ENCODE results near the gene ZBTB7C.
A peak's percentile ranks its signal among the peaks of the same experiment; 100 is the strongest.

Gene ZBTB7C

DNA sequence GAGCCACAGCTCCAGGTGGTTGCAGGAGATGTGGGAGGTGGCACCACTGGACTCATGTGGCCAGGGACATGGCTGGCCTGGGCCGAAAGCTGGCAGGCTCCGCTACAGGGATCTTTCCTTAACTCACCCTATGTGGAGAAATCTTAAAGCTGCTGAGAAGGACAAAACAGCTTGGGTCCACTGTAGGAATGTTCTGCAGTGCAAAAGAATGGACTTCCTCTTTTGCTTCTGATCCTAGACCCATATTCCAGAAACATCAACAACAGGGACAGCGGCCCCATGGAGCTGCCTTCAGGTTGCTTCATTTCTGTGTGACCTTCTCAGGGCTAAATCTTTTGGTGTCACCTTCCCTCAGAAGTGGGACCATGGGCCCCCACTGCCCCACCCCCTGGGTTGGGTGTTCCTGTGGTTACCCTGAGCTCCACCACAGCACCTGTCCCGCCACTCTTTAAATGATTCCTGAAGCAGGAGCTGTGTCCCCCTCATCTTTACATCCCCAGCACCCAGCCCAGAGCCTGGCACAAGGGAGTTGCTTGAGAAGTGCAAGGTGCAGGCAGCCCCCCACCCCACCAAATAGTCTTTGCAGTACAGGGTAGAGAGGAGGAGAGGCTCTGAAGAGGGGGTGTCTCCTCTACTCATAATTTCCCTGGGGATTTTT is 205.8 kb downstream of the ZBTB7C start:
- no peak overlapping the region for H3K4me3 Mint-ChIP-seq
- ATAC-seq (replicated peaks) (no peak), DNase-seq (no peak)
- no peaks in the 10 kb centered on the region for H3K9me3 Mint-ChIP-seq
- H3K36me3 Mint-ChIP-seq, result no peaks in the 10 kb centered on the region
- no peaks in the 10 kb centered on the region for H3K4me1 Mint-ChIP-seq
- no peak overlapping the region for H3K27ac Mint-ChIP-seq
- H3K27me3 Mint-ChIP-seq, result peaks cover 47 to 57% of the 10 kb centered on the region in 2 donors

DNA sequence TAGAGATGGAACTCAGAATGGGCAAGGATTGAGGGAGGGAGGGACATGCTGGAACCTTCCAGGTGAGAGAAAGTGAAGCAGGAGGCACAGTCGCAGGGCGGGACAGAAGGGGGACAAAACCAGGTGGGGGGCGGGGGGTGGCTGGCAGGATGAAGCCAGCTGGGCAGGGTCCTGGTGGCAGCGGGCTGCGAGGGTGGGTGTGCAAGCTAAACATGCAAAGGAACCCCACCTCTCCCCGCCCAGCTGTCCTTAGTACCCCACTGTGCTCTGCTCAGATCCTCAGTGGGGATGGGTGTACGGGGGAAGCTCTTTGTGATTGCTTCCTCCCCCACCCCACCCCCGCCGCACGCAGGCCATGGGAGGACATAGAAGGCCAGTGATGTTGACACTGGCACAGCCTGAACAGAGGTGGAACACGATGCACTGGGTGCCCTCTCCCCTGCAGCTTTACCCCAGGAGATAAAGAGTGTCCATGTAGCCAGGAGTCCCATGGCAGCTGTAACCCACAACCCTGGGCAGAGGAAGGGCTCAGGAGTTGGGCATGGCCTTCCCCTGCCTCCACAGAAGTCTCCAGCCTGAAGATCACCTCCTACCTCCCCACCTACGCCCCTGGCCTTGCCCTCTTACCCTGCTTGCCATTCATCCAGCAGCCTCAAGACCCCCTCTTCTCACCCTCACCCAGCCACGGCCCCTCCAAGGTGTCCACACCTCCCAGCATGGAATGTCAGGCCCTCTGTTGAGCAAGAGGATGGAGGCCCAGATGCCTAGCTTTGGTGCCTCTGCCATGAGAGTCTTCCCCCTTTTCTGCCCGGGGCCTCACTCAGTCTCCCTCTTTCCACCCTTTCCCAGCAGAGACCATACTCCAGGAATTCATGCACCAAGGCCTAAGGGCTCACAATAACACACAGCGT is 206.6 kb downstream of the ZBTB7C start:
- H3K27me3 Mint-ChIP-seq, result peaks cover 45 to 63% of the 10 kb centered on the region in 2 donors
- no peaks in the 10 kb centered on the region for H3K4me1 Mint-ChIP-seq
- H3K36me3 Mint-ChIP-seq, result no peaks in the 10 kb centered on the region
- no peak for ATAC-seq (replicated peaks)
- H3K9me3 Mint-ChIP-seq, result no peaks in the 10 kb centered on the region
- no peak overlapping the region for H3K27ac Mint-ChIP-seq
- no peak for DNase-seq
- H3K4me3 Mint-ChIP-seq, result no peak overlapping the region

DNA sequence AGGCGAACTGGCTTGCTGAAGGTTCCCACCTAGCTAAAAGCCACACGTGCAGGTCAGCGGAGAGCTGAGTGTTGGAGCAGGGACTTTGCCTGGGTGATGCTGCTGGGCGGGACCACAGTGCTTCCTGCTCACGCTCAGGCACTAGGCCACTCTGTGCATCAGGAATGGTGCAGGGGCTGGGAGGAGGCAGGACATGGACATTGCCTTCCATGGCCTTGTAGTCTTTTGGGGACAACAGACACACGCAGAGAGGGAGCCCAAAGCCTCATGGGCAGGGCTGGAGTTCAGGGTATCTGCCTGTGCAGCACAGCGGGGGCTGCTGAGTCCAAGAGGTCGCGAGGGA is 207.2 kb downstream of the ZBTB7C start:
- Mint-ChIP-seq H3K4me3 (no peak overlapping the region), H3K27ac (peak overlapping the region; percentile 48), H3K36me3 (no peaks in the 10 kb centered on the region), H3K4me1 (no peaks in the 10 kb centered on the region), H3K9me3 (no peaks in the 10 kb centered on the region), H3K27me3 (peaks cover 45 to 60% of the 10 kb centered on the region in 2 donors)
- ATAC-seq (replicated peaks) (no peak), DNase-seq (no peak)

DNA sequence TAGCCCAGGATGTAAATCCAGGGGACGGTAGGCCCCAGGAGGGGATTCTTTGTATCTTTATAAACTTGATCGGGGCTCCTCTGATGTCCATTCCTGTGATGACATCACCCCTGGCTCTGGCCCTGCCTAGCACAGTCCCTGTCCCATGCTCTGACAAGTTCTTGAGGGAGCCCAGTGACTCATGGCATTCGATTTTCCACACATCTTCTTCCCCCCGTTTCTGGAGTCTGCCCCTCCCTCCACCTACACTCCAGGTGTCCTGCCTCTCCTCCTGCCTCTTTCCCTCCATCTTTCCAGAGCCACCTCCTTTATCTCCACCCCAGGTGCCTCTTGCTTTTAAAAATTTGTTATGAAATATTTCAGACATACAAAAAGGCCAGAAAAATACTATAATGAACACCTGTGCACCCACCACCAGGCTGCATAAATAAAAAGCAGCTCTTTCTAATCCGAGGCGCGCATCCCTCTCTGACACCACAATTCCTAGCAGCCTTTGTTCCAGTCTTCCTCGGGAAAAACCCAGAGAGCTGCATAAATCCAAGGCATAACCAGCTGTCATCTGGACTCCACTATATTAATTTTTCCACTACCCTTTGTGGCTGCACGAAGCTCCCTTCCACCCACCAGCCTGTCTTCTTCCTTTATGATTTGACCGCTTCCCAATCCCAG is 207.7 kb downstream of the ZBTB7C start:
- DNase-seq (no peak), ATAC-seq (replicated peaks) (no peak)
- Mint-ChIP-seq H3K4me3 (no peak overlapping the region), H3K4me1 (no peaks in the 10 kb centered on the region), H3K27me3 (peaks cover 44 to 59% of the 10 kb centered on the region in 2 donors), H3K9me3 (peaks cover 1 to 2% of the 10 kb centered on the region in 2 donors), H3K27ac (peak overlapping the region; percentile 48), H3K36me3 (no peaks in the 10 kb centered on the region)

DNA sequence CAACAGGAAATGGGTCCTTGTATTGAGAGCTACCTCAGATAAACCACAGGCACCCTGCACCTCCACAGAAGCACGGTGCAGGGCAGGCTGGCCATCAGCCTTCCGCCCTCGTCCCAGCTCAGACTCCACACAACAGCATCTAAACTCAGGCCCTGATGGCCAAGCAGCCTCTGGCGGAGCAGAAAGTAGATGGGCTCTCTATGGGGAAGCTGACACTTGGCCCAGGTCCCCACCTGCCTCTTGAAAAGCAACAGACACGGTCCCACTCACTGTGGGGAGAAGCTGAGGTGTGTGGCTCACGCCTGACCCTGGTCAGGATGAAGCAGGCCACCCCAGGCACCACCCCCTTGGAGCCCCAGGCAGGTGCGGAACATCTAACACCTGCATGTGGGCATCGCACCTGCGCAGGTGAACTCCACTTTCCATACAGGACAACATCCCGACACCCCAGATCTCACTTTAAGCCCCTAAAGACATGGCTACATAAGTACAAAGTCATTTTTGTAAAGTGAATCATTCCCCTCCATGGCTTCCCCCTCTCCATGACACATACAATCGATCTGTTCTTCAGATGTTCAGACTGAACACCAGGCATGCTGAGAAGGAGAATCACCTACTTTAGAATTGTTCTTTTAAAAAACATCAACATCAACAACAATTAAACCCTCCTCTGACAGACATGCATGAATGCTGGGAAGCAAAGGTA is 208.4 kb downstream of the ZBTB7C start:
- Mint-ChIP-seq H3K27me3 (peaks cover 48 to 60% of the 10 kb centered on the region in 2 donors), H3K9me3 (peaks cover 2 to 4% of the 10 kb centered on the region in 2 donors), H3K4me3 (no peak overlapping the region), H3K4me1 (no peaks in the 10 kb centered on the region), H3K36me3 (no peaks in the 10 kb centered on the region), H3K27ac (no peak overlapping the region)
- DNase-seq (no peak), ATAC-seq (replicated peaks) (no peak)

DNA sequence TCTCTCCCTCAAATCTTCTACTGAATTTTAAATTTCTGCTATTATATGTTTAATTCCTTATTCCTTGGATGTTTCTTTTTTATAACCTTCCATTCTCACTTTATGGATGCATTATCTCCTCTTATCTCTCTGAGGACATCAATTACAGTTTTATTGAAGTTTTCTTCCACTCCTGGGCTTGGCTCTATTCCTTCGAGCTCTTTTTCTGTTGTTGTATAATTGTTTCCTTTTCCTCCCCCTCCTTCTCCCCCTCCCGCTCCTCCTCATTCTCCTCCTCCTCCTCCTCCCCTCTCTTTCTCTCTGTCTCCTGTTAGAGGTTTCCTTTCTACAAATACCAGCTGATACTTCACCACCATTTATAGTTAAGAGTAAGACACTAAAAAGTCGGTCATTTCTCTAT is 209.8 kb downstream of the ZBTB7C start:
- Mint-ChIP-seq H3K9me3 (peaks cover 6 to 12% of the 10 kb centered on the region in 2 donors), H3K27me3 (peaks cover 43 to 64% of the 10 kb centered on the region in 2 donors), H3K4me3 (no peak overlapping the region), H3K4me1 (no peaks in the 10 kb centered on the region), H3K27ac (no peak overlapping the region), H3K36me3 (no peaks in the 10 kb centered on the region)
- DNase-seq (no peak), ATAC-seq (replicated peaks) (no peak)

DNA sequence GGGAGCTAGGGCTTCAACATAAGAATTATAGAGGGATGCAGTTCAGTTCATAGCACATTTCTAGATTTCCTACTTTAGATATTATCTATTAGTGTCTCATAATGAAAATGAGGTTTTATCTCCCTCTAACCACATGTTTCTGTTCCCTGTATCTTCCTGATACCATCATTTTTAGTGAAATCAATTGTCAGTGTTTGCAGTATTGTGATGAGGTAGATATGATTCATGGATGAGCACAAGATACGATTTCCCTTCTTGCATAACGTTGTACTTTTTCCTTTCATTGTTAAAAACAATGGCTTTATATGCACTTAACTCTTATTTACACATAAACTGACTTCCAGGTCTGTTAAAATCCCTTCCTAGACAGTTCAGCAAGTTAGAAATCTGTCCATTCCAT is 211.4 kb downstream of the ZBTB7C start:
- no peak overlapping the region for H3K27ac Mint-ChIP-seq
- peaks cover 6 to 14% of the 10 kb centered on the region in 2 donors for H3K9me3 Mint-ChIP-seq
- no peaks in the 10 kb centered on the region for H3K4me1 Mint-ChIP-seq
- H3K36me3 Mint-ChIP-seq, result no peaks in the 10 kb centered on the region
- H3K4me3 Mint-ChIP-seq, result no peak overlapping the region
- no peak for ATAC-seq (replicated peaks)
- H3K27me3 Mint-ChIP-seq, result peaks cover 33 to 68% of the 10 kb centered on the region in 2 donors
- DNase-seq, result no peak

DNA sequence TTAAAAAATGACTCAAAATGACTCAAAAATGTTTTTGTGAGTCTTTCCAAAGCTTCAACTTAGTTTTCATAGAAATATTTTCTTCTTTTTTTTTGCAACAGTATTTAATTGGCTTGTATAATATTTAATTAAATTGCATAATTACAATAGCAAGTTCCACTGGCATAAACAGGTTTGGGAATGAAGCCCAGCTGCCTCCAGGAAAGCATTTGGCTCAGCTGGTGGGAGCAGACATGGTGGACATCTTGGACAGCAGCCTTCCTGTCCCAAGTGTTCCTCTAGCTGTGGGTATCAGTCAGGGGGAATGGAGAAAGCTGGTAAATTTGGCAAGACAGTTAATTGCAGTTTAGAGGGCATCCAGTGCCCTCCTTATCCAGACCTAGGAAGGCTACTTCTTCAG is 213.4 kb downstream of the ZBTB7C start:
- DNase-seq, result no peak
- peaks cover 17 to 51% of the 10 kb centered on the region in 2 donors for H3K27me3 Mint-ChIP-seq
- H3K4me3 Mint-ChIP-seq, result no peak overlapping the region
- no peaks in the 10 kb centered on the region for H3K36me3 Mint-ChIP-seq
- no peak overlapping the region for H3K27ac Mint-ChIP-seq
- ATAC-seq (replicated peaks), result no peak
- no peaks in the 10 kb centered on the region for H3K4me1 Mint-ChIP-seq
- peaks cover 6 to 14% of the 10 kb centered on the region in 2 donors for H3K9me3 Mint-ChIP-seq

DNA sequence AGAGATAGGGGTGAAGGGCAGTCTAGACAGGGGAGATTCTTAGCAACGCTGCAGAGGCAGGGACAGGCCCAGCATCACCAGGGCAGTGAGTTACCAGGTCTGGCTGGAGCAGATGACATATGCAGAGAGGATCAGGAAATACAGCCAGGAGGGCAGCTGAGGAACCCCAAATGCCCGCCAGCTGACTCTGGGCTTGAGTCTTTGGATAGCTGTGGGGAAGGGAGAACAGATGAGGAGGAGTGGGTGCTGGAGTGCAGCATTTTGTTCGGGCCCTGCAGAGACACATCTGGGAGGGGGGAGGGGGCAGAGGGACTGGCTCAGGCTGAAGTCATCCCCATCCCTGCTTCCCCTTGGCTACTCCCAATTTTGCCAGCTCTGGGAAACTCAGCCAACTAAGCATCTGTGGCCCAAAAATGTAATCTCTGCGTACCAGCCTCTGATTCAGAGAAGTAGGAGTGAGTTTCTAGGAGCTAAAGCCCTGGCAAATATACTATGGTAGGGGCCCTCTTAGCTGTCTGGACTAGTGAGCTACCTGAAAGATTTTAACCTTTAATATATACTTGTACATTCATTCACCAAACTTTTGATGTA is 214.5 kb downstream of the ZBTB7C start:
- ATAC-seq (replicated peaks) (no peak), DNase-seq (no peak)
- no peak overlapping the region for H3K4me3 Mint-ChIP-seq
- H3K36me3 Mint-ChIP-seq, result no peaks in the 10 kb centered on the region
- no peaks in the 10 kb centered on the region for H3K4me1 Mint-ChIP-seq
- H3K27me3 Mint-ChIP-seq, result peaks cover 15 to 48% of the 10 kb centered on the region in 2 donors
- no peak overlapping the region for H3K27ac Mint-ChIP-seq
- peaks cover 6 to 14% of the 10 kb centered on the region in 2 donors for H3K9me3 Mint-ChIP-seq

DNA sequence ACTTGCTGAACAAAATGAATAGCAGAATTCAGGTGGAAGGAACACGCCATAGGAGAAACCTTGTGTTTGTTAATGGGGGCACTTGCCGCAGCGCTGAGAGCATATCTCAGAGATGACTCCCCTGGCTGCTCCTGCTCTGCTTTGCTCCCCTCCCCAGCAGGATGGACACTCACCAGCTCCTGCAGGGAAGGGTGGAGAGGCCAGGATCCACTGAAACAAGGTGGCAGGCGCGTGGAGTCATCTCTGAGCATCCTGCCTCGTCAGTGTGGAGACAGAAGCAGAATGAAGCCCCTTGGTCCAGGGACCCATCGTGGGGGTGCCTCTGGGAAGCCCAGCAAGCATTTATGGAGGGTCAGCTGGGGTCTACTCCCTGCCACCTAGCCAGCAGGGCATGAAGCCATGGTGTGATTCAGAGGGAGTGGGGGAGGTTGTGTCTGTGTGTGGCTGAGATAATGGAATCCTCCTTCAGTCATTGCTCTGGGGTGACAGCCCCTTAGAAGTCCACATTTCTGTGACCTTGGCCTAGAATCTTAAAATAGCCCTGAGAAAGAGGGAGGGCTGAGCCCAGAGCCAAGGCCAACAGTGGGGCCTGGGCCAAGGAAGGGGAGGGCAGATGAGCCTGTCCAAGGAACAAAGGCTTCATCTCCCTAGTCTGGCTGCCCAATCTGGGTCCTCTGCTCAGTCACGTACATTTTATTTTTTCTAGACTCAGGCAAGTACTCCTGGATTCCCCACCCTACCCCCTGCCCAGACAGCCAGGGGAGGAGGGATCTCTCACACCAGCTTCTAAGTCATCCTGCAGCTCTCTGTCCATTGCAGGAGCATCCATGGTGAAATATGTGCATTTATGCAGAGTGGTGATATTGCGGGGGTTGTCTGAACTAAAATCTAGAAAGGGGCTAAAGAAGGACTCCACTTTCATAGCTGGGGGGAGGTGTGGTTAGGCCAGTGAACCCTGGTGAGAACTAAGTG is 215.4 kb downstream of the ZBTB7C start:
- Mint-ChIP-seq H3K4me1 (no peaks in the 10 kb centered on the region), H3K27me3 (peaks cover 10 to 43% of the 10 kb centered on the region in 2 donors)
- no peak for ATAC-seq (replicated peaks)

DNA sequence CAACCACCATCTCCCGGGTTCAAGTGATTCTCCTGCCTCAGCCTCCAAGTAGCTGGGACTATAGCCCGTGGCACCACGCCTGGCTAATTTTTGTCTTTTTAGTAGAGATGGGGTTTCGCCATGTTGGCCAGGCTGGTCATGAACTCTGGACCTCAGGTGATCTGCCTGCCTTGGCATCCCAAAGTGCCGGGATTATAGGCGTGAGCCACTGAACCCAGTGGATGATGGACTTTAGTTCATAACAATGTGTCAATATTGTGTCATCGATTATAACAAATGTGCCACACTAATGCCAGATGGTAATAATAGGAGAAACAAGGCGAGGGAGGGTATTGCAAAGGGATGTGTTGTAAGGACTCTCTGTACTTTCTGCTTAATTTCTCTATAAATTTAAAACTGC is 216.6 kb downstream of the ZBTB7C start:
- no peak for DNase-seq
- no peaks in the 10 kb centered on the region for H3K4me1 Mint-ChIP-seq
- ATAC-seq (replicated peaks), result no peak
- no peak overlapping the region for H3K4me3 Mint-ChIP-seq
- H3K27me3 Mint-ChIP-seq, result peaks cover 6 to 33% of the 10 kb centered on the region in 2 donors
- peaks cover 6 to 14% of the 10 kb centered on the region in 2 donors for H3K9me3 Mint-ChIP-seq
- no peaks in the 10 kb centered on the region for H3K36me3 Mint-ChIP-seq
- H3K27ac Mint-ChIP-seq, result no peak overlapping the region

More for the DNA sequence above, 215.4 kb downstream of the ZBTB7C start:
- no peak for DNase-seq
- no peak overlapping the region for H3K4me3 Mint-ChIP-seq
- no peak overlapping the region for H3K27ac Mint-ChIP-seq
- no peaks in the 10 kb centered on the region for H3K36me3 Mint-ChIP-seq
- H3K9me3 Mint-ChIP-seq, result peaks cover 6 to 14% of the 10 kb centered on the region in 2 donors

DNA sequence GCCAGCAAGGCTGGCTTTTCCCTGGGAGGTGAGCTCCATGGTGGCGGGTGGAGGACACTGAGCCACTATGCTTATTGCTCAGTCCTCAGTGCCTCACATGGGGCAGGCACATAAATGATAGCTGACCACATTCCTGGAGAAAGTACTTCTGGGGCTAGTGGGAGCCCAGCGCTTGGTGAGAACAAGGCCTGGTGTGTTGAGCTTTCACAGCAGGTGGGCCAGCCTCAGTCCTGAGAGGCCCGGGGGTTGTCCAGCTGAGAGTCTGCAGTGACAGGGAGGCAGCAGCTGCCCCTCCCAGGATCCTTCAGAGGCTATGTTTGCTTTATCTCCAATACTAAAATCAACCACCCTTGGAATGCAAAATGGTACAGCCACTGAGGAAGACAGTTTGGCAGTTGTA is 217.7 kb downstream of the ZBTB7C start:
- H3K4me3 Mint-ChIP-seq, result no peak overlapping the region
- no peaks in the 10 kb centered on the region for H3K36me3 Mint-ChIP-seq
- H3K4me1 Mint-ChIP-seq, result no peaks in the 10 kb centered on the region
- no peak overlapping the region for H3K27ac Mint-ChIP-seq
- DNase-seq (no peak), ATAC-seq (replicated peaks) (no peak)
- peaks cover 5 to 12% of the 10 kb centered on the region in 2 donors for H3K9me3 Mint-ChIP-seq
- H3K27me3 Mint-ChIP-seq, result peaks cover 6 to 30% of the 10 kb centered on the region in 2 donors

DNA sequence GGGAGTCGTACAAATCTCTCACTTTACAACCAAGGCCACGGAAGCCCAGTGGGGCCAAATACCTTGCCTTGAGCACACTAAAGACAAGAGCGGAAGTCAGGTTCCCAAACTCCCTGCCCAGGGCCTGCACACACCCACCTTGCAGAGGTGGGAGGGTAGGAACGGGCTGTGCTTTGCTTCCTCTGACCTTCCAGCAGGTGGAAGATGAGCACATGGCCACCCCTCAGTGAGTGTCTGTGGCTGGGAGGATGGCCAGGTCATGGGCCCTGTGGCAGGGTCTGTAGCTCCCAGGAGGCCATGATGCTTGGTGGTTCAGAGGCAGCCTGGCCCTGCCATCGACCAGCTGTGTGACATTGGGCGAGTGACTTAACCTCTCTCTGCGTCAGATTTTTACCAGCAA is 218.2 kb downstream of the ZBTB7C start:
- peaks cover 8 to 25% of the 10 kb centered on the region in 2 donors for H3K27me3 Mint-ChIP-seq
- peaks cover 4 to 10% of the 10 kb centered on the region in 2 donors for H3K9me3 Mint-ChIP-seq
- H3K27ac Mint-ChIP-seq, result no peak overlapping the region
- H3K4me3 Mint-ChIP-seq, result no peak overlapping the region
- H3K36me3 Mint-ChIP-seq, result no peaks in the 10 kb centered on the region
- no peak for DNase-seq
- no peaks in the 10 kb centered on the region for H3K4me1 Mint-ChIP-seq
- ATAC-seq (replicated peaks), result no peak

All from stimulated activated naive B cell treated with anti-CD40 and anti-IgM and Interleukin-4, amounts not matched to agents 10 μg/mL and 1 μg/mL and 100 μg/mL, for 72 hours (primary cell).